Measurements from ENCODE around the gene CDX4. TPM values are rescaled to one million over a fixed set of nuclear protein-coding genes. Genes with fewer than 3 reads are reported as not detected.
"Not testable (repeated sequence)": the region's sequence is repeated elsewhere in the genome, so short reads cannot be mapped to it uniquely, and the experiment has no call there.

The CDX4 gene
- total RNA-seq, 1 donor: not detected

GRCh38 chrX:73448379-73448778, 1.5 kb downstream of the CDX4 start:
- no peak for TF ChIP-seq CTCF (IDR thresholded peaks at IDR 0.05; ENCODE audit: insufficient read depth, low read depth, low read length)
- H3K4me3 ChIP-seq (ENCODE audit: low read depth, low read length): no peak overlapping the region
- DNase-seq (ENCODE audit: low read depth): no peak

GRCh38 chrX:73455171-73455570, 8.3 kb downstream of the CDX4 start:
- no peak for TF ChIP-seq CTCF (IDR thresholded peaks at IDR 0.05; ENCODE audit: insufficient read depth, low read depth, low read length)
- no peak for DNase-seq (ENCODE audit: low read depth)
- no peak overlapping the region for H3K4me3 ChIP-seq (ENCODE audit: low read depth, low read length)

GRCh38 chrX:73457306-73457705, 10.5 kb downstream of the CDX4 start:
- H3K4me3 ChIP-seq (ENCODE audit: low read depth, low read length): no peak overlapping the region
- no peak for DNase-seq (ENCODE audit: low read depth)

GRCh38 chrX:73468376-73468775, 21.5 kb downstream of the CDX4 start:
- no peak for TF ChIP-seq CTCF (IDR thresholded peaks at IDR 0.05; ENCODE audit: insufficient read depth, low read depth, low read length)
- H3K4me3 ChIP-seq (ENCODE audit: low read depth, low read length): no peak overlapping the region
- no peak for DNase-seq (ENCODE audit: low read depth)

More at GRCh38 chrX:73457306-73457705, 10.5 kb downstream of the CDX4 start:
- no peak for TF ChIP-seq CTCF (IDR thresholded peaks at IDR 0.05; ENCODE audit: insufficient read depth, low read depth, low read length)

- DNase-seq (ENCODE audit: low read depth): no peak
- no peak overlapping the region for H3K4me3 ChIP-seq (ENCODE audit: low read depth, low read length)
- no peak for TF ChIP-seq CTCF (IDR thresholded peaks at IDR 0.05; ENCODE audit: insufficient read depth, low read depth, low read length)
Measured at GRCh38 chrX:73478961-73479360, 32.1 kb downstream of the CDX4 start.

- no peak for TF ChIP-seq CTCF (IDR thresholded peaks at IDR 0.05; ENCODE audit: insufficient read depth, low read depth, low read length)
- no peak overlapping the region for H3K4me3 ChIP-seq (ENCODE audit: low read depth, low read length)
- no peak for DNase-seq (ENCODE audit: low read depth)
Measured at GRCh38 chrX:73481521-73481920, 34.7 kb downstream of the CDX4 start.

GRCh38 chrX:73490661-73491060, 43.8 kb downstream of the CDX4 start:
- no peak for DNase-seq (ENCODE audit: low read depth)
- TF ChIP-seq CTCF (IDR thresholded peaks at IDR 0.05; ENCODE audit: insufficient read depth, low read depth, low read length): no peak
- H3K4me3 ChIP-seq (ENCODE audit: low read depth, low read length): no peak overlapping the region

GRCh38 chrX:73492178-73492577, 45.3 kb downstream of the CDX4 start:
- not testable (repeated sequence) for DNase-seq (ENCODE audit: low read depth); H3K4me3 ChIP-seq (ENCODE audit: low read depth, low read length)
